WTC11 (cell line): ENCODE measurements around the gene SPIB.

Experiments used
- NFATC4 ChIP-seq: fragments of 250-450 bp; sonication (Bioruptor Pico); IDR thresholded peaks from 2 replicates; pipeline ENCODE4 v1.9.0; 2021; ENCODE audit warnings: mild to moderate bottlenecking
- SMAD4 ChIP-seq: sonication (generic); formaldehyde crosslinking; IDR thresholded peaks from 2 replicates; pipeline ENCODE4 v1.8.0; 2022; ENCODE audit warnings: mild to moderate bottlenecking, missing genetic modification reagents

GRCh38 chr19:50433201-50434180, 14.8 kb downstream of the SPIB start:
- TF ChIP-seq SMAD4 (CRISPR knock-in tag), result no peak
- TF ChIP-seq NFATC4 (CRISPR knock-in tag), result no peak
